Right lobe of liver (tissue), 6 donors: ENCODE measurements around the gene DSCAML1. TPM values are rescaled to one million over a fixed set of nuclear protein-coding genes. Genes with fewer than 3 reads are reported as not detected.

Experiments used
- ATAC-seq, 4 donors: fragments of 200-7000 bp; cut with Tn5 transposase; one replicate each; pipeline ENCODE4 v1.9.1; 2020; ENCODE audit warnings: mild to moderate bottlenecking in 4 of 4, moderate library complexity in 4 of 4
- DNase-seq, 3 donors: peaks; one replicate each; pipeline ENCODE4 v3.0.0-alpha.2; 2020
- H3K27ac ChIP-seq, 3 donors: fragments of 200-600 bp; one replicate each; pipeline ENCODE4 v1.8.0; 2022
- H3K27me3 ChIP-seq, 2 donors: fragments of 200-600 bp; one replicate each; pipeline ENCODE4 v1.8.0; 2022
- H3K36me3 ChIP-seq, 4 donors: fragments of 200-600 bp; sonication (generic) in 1 of 4; one replicate each; pipeline versions ENCODE4 v1.5.1 to v1.8.0; 2017 to 2022; ENCODE audit warnings: control low read depth in 1 of 4
- H3K4me1 ChIP-seq, 4 donors: fragments of 200-600 bp; sonication (generic) in 1 of 4; one replicate each; pipeline versions ENCODE4 v1.5.1 to v1.8.0; 2017 to 2022; ENCODE audit warnings: control low read depth in 1 of 4
- H3K4me3 ChIP-seq, 3 donors: fragments of 200-600 bp; one replicate each; pipeline ENCODE4 v1.8.0; 2022
- H3K9me3 ChIP-seq, 4 donors: fragments of 200-600 bp; sonication (generic) in 1 of 4; one replicate each; pipeline versions ENCODE4 v1.5.1 to v1.8.0; 2017 to 2022; ENCODE audit warnings: control low read depth in 1 of 4
- POLR2A ChIP-seq: fragments of 450-650 bp; IDR thresholded peaks from one replicate; pipeline ENCODE4 v1.6.1; 2017; ENCODE audit warnings: antibody characterized with exemption, mild to moderate bottlenecking
- WGBS: methylation state at CpG from one replicate; pipeline ENCODE4 v1.1.6; 2018; ENCODE audit warnings: low coverage, low lambda C conversion rate; ENCODE audit not compliant: insufficient coverage; ENCODE audit errors: missing lambda C conversion rate; 5-methylcytosine and 5-hydroxymethylcytosine counted together
- intact Hi-C, 2 donors: fragments of 100-400 bp; cut with DNase I; formaldehyde crosslinking; loops; one replicate each; pipeline versions ENCODE4 v1.11.2 to v1.14.1; 2022
- total RNA-seq, 6 experiments: library from RNA; depleted of rRNA in 2 of 6; stranded (reverse); fragments of >200 nt in 2 of 6; fragmentation: NEBNext Ultra II Directional in 3 of 6; extraction: Animal tissue kit (Norgen Biotek cat#: 25700) in 3 of 6; gene quantifications; one replicate each; pipeline versions ENCODE4 v1.1.0 to v1.2.4, GENCODE V29; 2016 to 2023
- TF ChIP-seq, protein P1 (sequence below), 4 donors: fragments of 200-600 bp in 3 of 4; fragments of 450-650 bp in 1 of 4; IDR thresholded peaks; one replicate each; pipeline versions ENCODE4 v1.5.1 to v1.8.0; 2016 to 2022; ENCODE audit warnings: antibody characterized with exemption in 4 of 4, mild to moderate bottlenecking in 2 of 4
- donor health status: DM: no; HTN: yes; CAD: no.
- donor health status: DM: no; HTN: no; CAD: no.
- donor health status: DM: no; HTN: no; CAD: no.
- donor health status: DM: no; HTN: yes; CAD: no.
- donor health status: DM: no; HTN: yes; CAD: no.

Gene DSCAML1
- total RNA-seq, 6 experiments from 2014 or later, result 0.06 to 0.92 (median 0.22) TPM; not detected in 1

- Histone ChIP-seq H3K9me3 (no peaks in the 10 kb centered on the region), H3K4me1 (no peaks in the 10 kb centered on the region), H3K36me3 (no peaks in the 10 kb centered on the region), H3K4me3 (no peak overlapping the region), H3K27ac (no peak overlapping the region), H3K27me3 (no peaks in the 10 kb centered on the region)
- WGBS, result 66% methylated on average over 8 of the region's 18 CpGs
- DNase-seq (no peak), ATAC-seq (peak in 1 of 4 donors; percentile 38)
- no peak for TF ChIP-seq POLR2A
- TF ChIP-seq, protein P1, sequence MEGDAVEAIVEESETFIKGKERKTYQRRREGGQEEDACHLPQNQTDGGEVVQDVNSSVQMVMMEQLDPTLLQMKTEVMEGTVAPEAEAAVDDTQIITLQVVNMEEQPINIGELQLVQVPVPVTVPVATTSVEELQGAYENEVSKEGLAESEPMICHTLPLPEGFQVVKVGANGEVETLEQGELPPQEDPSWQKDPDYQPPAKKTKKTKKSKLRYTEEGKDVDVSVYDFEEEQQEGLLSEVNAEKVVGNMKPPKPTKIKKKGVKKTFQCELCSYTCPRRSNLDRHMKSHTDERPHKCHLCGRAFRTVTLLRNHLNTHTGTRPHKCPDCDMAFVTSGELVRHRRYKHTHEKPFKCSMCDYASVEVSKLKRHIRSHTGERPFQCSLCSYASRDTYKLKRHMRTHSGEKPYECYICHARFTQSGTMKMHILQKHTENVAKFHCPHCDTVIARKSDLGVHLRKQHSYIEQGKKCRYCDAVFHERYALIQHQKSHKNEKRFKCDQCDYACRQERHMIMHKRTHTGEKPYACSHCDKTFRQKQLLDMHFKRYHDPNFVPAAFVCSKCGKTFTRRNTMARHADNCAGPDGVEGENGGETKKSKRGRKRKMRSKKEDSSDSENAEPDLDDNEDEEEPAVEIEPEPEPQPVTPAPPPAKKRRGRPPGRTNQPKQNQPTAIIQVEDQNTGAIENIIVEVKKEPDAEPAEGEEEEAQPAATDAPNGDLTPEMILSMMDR (IDR thresholded peaks at IDR 0.05), result no peak
- intact Hi-C loops, result no loop called here
Measured at GRCh38 chr11:117678658-117679406, 118.2 kb downstream of the DSCAML1 start.

- TF ChIP-seq, protein P1 (IDR thresholded peaks at IDR 0.05), result no peak
- no peak for TF ChIP-seq POLR2A
- ATAC-seq (no peak), DNase-seq (no peak)
- WGBS, result 78% methylated on average over 8 of the region's 12 CpGs
- Histone ChIP-seq H3K27me3 (no peaks in the 10 kb centered on the region), H3K9me3 (no peaks in the 10 kb centered on the region), H3K4me3 (no peak overlapping the region), H3K27ac (no peak overlapping the region), H3K36me3 (no peaks in the 10 kb centered on the region), H3K4me1 (no peaks in the 10 kb centered on the region)
- intact Hi-C loops, result no loop called here
Measured at GRCh38 chr11:117677729-117678310, 119.2 kb downstream of the DSCAML1 start.

GRCh38 chr11:117676501-117676900 lies 120.5 kb downstream of the DSCAML1 start:
- DNase-seq, result no peak
- WGBS, result 60% methylated on average over 1 of the region's 7 CpGs
- no peaks in the 10 kb centered on the region for H3K27me3 ChIP-seq
- no peaks in the 10 kb centered on the region for H3K36me3 ChIP-seq
- no peak for ATAC-seq
- TF ChIP-seq POLR2A, result no peak
- TF ChIP-seq, protein P1 (IDR thresholded peaks at IDR 0.05), result no peak
- no peaks in the 10 kb centered on the region for H3K9me3 ChIP-seq
- no peak overlapping the region for H3K27ac ChIP-seq
- intact Hi-C loops, result no loop called here
- H3K4me1 ChIP-seq, result no peaks in the 10 kb centered on the region
- H3K4me3 ChIP-seq, result no peak overlapping the region

GRCh38 chr11:117673602-117674001 lies 123.4 kb downstream of the DSCAML1 start:
- ATAC-seq, result no peak
- DNase-seq, result no peak
- Histone ChIP-seq H3K9me3 (no peaks in the 10 kb centered on the region), H3K4me3 (no peak overlapping the region), H3K27me3 (no peaks in the 10 kb centered on the region), H3K4me1 (no peaks in the 10 kb centered on the region), H3K36me3 (no peaks in the 10 kb centered on the region), H3K27ac (no peak overlapping the region)
- intact Hi-C loops, result no loop called here
- TF ChIP-seq, protein P1 (IDR thresholded peaks at IDR 0.05), result no peak
- TF ChIP-seq POLR2A, result no peak
- 61% methylated on average over 6 of the region's 8 CpGs for WGBS
